ENCODE measurements around the gene TP53RK.

TP53RK gene

DNA sequence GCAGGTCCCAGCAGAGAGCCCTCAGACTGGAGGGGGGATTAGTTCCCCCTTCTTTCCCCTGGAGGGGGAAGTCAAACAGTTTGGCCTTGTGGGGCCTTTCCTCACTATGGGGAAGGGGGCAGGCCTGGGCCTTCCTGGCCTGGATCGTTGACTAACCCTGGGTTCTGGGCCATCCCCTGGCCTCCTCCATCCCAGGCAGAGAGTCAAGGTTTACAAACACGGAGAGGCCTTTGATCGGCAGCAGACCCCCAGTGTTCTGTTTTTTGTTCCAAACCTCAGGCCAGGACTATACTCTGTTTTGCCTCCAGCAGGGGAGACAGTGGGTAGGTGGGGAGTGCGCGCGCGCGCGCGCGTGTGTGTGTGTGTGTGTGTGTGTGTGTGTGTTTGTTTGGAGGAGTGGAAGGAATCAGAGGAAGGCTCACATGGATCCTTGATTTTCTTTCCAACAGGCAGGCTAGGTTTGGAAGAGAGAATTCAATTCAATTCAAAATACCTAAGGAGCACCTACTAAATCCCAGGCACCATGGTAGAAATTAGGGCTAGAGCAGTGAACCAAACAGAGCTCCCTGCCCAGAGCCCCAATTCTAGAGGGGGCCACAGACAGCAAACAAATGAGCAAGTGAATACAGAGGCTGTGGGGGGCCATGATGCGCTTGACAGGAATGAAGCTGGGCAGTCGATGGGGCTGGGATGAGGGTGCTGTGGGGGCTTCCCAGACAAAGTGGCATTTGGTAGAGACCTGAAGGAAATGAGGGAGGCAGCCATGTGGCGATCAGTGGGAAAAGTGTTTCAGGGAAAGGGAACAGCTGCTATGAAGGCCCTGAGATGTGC, 14.8 kb downstream of the TP53RK start:
- Histone ChIP-seq H3K27ac (no peak overlapping the region), H3K9ac (no peak overlapping the region), H3K9me3 (peaks cover 22% of the 10 kb centered on the region), H3K36me3 (0 out of 2 replicates have a peak, but pooled peaks cover 13% of the 10 kb centered on the region), H3K27me3 (no peaks in the 10 kb centered on the region), H3K4me3 (no peak overlapping the region), H3K4me1 (peaks cover 21% of the 10 kb centered on the region), H3K4me2 (peak overlapping the region; percentile 69), H4K20me1 (peaks cover 23% of the 10 kb centered on the region)
- no peak for TF ChIP-seq Cebpa-rat (IDR thresholded peaks at IDR 0.05)

GRCh38 chr20:46673394-46674252, 15.6 kb downstream of the TP53RK start:
- Histone ChIP-seq H3K36me3 (0 out of 2 replicates have a peak, but pooled peaks cover 13% of the 10 kb centered on the region), H3K9ac (no peak overlapping the region), H4K20me1 (peaks cover 21% of the 10 kb centered on the region), H3K27ac (no peak overlapping the region), H3K9me3 (peaks cover 29% of the 10 kb centered on the region), H3K4me3 (no peak overlapping the region), H3K27me3 (no peaks in the 10 kb centered on the region), H3K4me2 (peak overlapping the region; percentile 69), H3K4me1 (peaks cover 21% of the 10 kb centered on the region)
- TF ChIP-seq Cebpa-rat (IDR thresholded peaks at IDR 0.05) = no peak

GRCh38 chr20:46672543-46673148, 16.6 kb downstream of the TP53RK start:
- Histone ChIP-seq H3K36me3 (0 out of 2 replicates have a peak, but pooled peaks cover 13% of the 10 kb centered on the region), H3K4me3 (no peak overlapping the region), H3K27ac (no peak overlapping the region), H4K20me1 (peaks cover 16% of the 10 kb centered on the region), H3K9ac (no peak overlapping the region), H3K9me3 (peaks cover 29% of the 10 kb centered on the region), H3K4me2 (no peak overlapping the region), H3K27me3 (no peaks in the 10 kb centered on the region), H3K4me1 (peaks cover 21% of the 10 kb centered on the region)
- TF ChIP-seq Cebpa-rat (IDR thresholded peaks at IDR 0.05) = no peak

DNA sequence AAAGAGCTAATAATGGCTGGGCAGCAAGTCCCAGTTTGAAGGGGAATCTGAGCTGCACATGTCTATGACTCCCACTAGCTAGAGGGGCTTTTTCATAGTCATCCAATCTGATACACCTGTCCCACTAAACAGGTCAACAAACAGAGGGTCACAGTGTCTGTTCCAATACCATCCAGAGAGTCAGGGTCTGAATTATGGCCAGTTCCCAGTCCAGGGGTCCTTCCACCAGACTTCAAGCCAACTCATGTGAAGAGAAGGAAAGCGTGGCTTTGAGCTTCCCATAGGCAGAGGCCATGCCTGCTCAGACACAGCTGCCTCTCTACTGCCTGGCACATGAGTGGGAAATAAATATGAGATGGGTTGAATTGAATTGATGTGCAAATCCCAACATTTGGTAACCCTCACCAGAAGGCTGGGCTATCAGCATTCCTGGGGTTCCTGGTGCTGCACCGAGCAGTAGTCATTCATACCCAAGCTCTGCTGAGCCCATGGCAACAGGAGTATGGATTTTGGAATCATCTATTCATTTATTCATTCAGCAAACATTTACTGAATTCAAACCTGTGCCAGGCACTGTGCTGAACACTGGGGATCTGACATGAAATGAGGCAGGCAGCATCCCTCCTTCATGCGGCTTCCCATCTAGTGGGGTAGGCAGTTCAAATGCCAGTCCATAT, 17.2 kb downstream of the TP53RK start:
- Histone ChIP-seq H3K36me3 (0 out of 2 replicates have a peak, but pooled peaks cover 13% of the 10 kb centered on the region), H3K27me3 (no peaks in the 10 kb centered on the region), H3K4me1 (peaks cover 21% of the 10 kb centered on the region), H3K27ac (no peak overlapping the region), H3K4me2 (no peak overlapping the region), H4K20me1 (peaks cover 10% of the 10 kb centered on the region), H3K9ac (no peak overlapping the region), H3K4me3 (no peak overlapping the region), H3K9me3 (peaks cover 29% of the 10 kb centered on the region)
- TF ChIP-seq Cebpa-rat (IDR thresholded peaks at IDR 0.05) = no peak

- Histone ChIP-seq H3K27ac (no peak overlapping the region), H3K9ac (no peak overlapping the region), H3K27me3 (no peaks in the 10 kb centered on the region), H3K36me3 (0 out of 2 replicates have a peak, but pooled peaks cover 13% of the 10 kb centered on the region), H4K20me1 (peaks cover 10% of the 10 kb centered on the region), H3K4me3 (no peak overlapping the region), H3K4me2 (no peak overlapping the region), H3K4me1 (peaks cover 19% of the 10 kb centered on the region), H3K9me3 (peaks cover 29% of the 10 kb centered on the region)
- TF ChIP-seq Cebpa-rat (IDR thresholded peaks at IDR 0.05) = no peak
Observed at GRCh38 chr20:46670585-46671584, 18.4 kb downstream of the TP53RK start.

DNA sequence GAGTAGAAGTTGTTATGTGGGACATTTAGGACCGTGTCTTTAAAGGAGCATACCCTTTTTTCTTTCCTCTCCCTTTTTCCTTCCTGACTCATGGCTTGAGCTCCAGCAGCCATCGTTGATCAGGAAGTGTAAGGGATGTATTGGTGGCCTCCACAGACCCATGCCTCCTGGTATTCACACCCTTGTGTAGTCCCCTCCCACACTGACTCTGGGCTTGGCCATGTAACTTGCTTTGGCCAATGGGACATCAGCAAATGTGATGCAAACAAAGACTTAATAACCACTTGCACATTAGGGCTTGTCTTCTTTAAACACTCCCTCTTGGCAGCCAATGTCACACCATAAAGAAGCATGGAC, 19.0 kb downstream of the TP53RK start:
- H3K4me2 ChIP-seq = no peak overlapping the region
- no peak overlapping the region for H3K27ac ChIP-seq
- H3K9ac ChIP-seq = no peak overlapping the region
- no peaks in the 10 kb centered on the region for H3K27me3 ChIP-seq
- H4K20me1 ChIP-seq = peaks cover 10% of the 10 kb centered on the region
- H3K4me3 ChIP-seq = no peak overlapping the region
- no peak for TF ChIP-seq Cebpa-rat (IDR thresholded peaks at IDR 0.05)
- H3K9me3 ChIP-seq = peaks cover 29% of the 10 kb centered on the region
- H3K4me1 ChIP-seq = peaks cover 13% of the 10 kb centered on the region
- H3K36me3 ChIP-seq = 0 out of 2 replicates have a peak, but pooled peaks cover 13% of the 10 kb centered on the region

- Histone ChIP-seq H3K27me3 (no peaks in the 10 kb centered on the region), H4K20me1 (no peaks in the 10 kb centered on the region), H3K9me3 (peaks cover 29% of the 10 kb centered on the region), H3K36me3 (0 out of 2 replicates have a peak, but pooled peaks cover 13% of the 10 kb centered on the region), H3K4me2 (no peak overlapping the region), H3K27ac (no peak overlapping the region), H3K4me3 (no peak overlapping the region), H3K4me1 (no peaks in the 10 kb centered on the region), H3K9ac (no peak overlapping the region)
- TF ChIP-seq Cebpa-rat (IDR thresholded peaks at IDR 0.05) = no peak
Observed at GRCh38 chr20:46666818-46667515, 22.3 kb downstream of the TP53RK start.

DNA sequence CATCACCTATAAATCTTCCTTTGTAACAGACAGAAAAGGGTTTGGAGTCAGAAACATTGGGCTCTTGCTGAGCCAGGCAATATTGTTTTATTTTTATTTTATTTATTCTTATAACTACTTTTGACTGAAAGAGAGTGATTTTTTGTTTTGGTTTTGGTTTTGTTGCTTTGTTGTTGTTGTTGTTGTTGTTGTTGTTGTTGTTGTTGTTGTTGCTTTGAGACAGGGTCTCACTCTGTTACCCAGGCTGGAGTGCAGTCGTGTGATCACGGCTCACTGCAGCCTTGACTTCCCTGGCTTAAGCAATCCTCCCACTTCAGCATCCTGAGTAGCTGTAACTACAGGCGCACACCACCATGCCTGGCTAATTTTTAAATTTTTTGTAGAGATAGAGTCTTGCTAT, 22.9 kb downstream of the TP53RK start:
- Histone ChIP-seq H3K9ac (no peak overlapping the region), H3K27ac (no peak overlapping the region), H3K4me2 (no peak overlapping the region), H3K36me3 (0 out of 2 replicates have a peak, but pooled peaks cover 13% of the 10 kb centered on the region), H3K4me1 (no peaks in the 10 kb centered on the region), H3K4me3 (no peak overlapping the region), H3K27me3 (no peaks in the 10 kb centered on the region), H4K20me1 (no peaks in the 10 kb centered on the region), H3K9me3 (peaks cover 23% of the 10 kb centered on the region)
- no peak for TF ChIP-seq Cebpa-rat (IDR thresholded peaks at IDR 0.05)

Measured in BLaER1 (cell line).